AG10803 (cell line): ENCODE data around the gene OGFRL1.

Experiments used
- DNase-seq: peaks from one replicate; pipeline ENCODE4 v3.0.0; 2010; ENCODE audit warnings: low read depth
- H3K4me3 ChIP-seq: 2 replicates; pipeline ENCODE4 v1.5.1; 2011; ENCODE audit warnings: mild to moderate bottlenecking, low read length, control low read depth
- CTCF ChIP-seq: conservative IDR thresholded peaks from 2 replicates; pipeline ENCODE4 v1.5.1; 2011; ENCODE audit warnings: mild to moderate bottlenecking, low read length, control low read depth, inconsistent platforms

OGFRL1 gene

DNA sequence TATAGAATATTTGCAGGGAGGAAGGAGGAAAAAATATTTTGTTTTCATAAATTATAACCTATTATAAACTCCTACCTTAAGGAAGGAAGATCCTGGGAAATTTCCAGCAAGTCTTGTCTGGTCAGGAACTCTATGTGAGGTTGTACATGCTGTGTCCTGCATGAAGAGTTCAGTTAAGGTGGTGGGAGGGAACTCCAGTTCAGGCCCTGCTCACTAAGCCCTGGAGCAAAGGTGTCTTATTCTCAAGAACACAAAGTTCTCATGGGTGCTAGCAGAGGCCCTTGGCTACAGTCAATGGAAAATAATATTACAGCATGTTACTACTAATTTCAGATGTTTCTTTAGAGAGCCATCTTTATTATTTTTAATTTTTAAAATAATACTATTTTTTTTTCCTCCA is 3.8 kb upstream of the OGFRL1 start:
- DNase-seq: no peak
- no peak overlapping the region for H3K4me3 ChIP-seq
- TF ChIP-seq CTCF: no peak

GRCh38 chr6:71287038-71287437 is 1.6 kb upstream of the OGFRL1 start:
- no peak for TF ChIP-seq CTCF

GRCh38 chr6:71287926-71288227 is 734 bp upstream of the OGFRL1 start:
- no peak for TF ChIP-seq CTCF
- peak; percentile 33 for DNase-seq
- peak overlapping the region; percentile 67 for H3K4me3 ChIP-seq

More at GRCh38 chr6:71287038-71287437, 1.6 kb upstream of the OGFRL1 start:
- peak; percentile 64 for DNase-seq
- no peak overlapping the region for H3K4me3 ChIP-seq

GRCh38 chr6:71289039-71289801 is 609 bp downstream of the OGFRL1 start:
- peak; percentile 6 for DNase-seq
- no peak for TF ChIP-seq CTCF
- H3K4me3 ChIP-seq: peak overlapping the region; percentile 67

GRCh38 chr6:71289802-71290175 is 1.2 kb downstream of the OGFRL1 start:
- no peak for DNase-seq
- TF ChIP-seq CTCF: no peak
- H3K4me3 ChIP-seq: peak overlapping the region; percentile 67

DNA sequence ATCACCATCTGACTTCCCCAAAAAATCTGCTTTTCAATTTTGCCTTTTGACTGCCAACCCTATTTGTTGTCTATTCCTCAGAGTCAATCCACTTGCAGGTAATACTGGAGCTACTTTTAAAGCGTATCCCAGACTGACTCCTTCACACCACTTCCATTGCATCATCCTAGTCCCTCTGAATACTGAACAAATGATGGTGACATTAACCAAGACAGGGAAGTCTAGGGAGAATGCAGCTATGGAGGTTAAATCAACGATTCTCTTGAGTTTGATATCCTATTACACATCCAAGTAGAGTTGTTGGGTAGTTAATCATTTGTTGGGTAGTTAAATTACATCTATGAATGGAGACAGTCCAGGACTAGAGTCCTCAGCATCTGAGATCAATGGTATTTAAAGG is 2.0 kb downstream of the OGFRL1 start:
- no peak for TF ChIP-seq CTCF
- no peak overlapping the region for H3K4me3 ChIP-seq
- no peak for DNase-seq

- H3K4me3 ChIP-seq: no peak overlapping the region
- DNase-seq: peak; percentile 12
- TF ChIP-seq CTCF: no peak
Observed at GRCh38 chr6:71292001-71292400, 3.4 kb downstream of the OGFRL1 start.
